CD4-positive, alpha-beta memory T cell (primary cell): Measurements from ENCODE around the gene UGGT1. TPM values are rescaled to one million over a fixed set of nuclear protein-coding genes. Genes with fewer than 3 reads are reported as not detected.

Experiments
- CTCF ChIA-PET: fragments of 350-600 bp; sonication (Branson Sonifier 250); formaldehyde crosslinking; loops from one replicate; lab custom pipeline; 2021; ENCODE audit warnings: inconsistent platforms; ENCODE audit not compliant: partially characterized antibody; lab: Charles Lee
- POLR2A ChIA-PET: fragments of 350-600 bp; sonication (Branson Sonifier 250); formaldehyde crosslinking; loops from one replicate; lab custom pipeline; 2021; ENCODE audit not compliant: partially characterized antibody; lab: Charles Lee
- DNase-seq, 5 donors: peaks; one replicate each; pipeline versions ENCODE4 v3.0.0 to v3.0.0-alpha.2; 2020 to 2022; ENCODE audit warnings: mixed read lengths in 1 of 5
- H3K27ac ChIP-seq: one replicate; pipeline ENCODE4 v1.7.0; 2013; ENCODE audit warnings: low read depth, low read length
- H3K27me3 ChIP-seq: 2 replicates; pipeline ENCODE4 v1.7.0; 2013; ENCODE audit warnings: mild to moderate bottlenecking, low read length, moderate library complexity; ENCODE audit not compliant: insufficient read depth
- H3K36me3 ChIP-seq: 2 replicates; pipeline ENCODE4 v1.7.0; 2013; ENCODE audit warnings: mild to moderate bottlenecking, low read length, moderate library complexity; ENCODE audit not compliant: insufficient read depth
- H3K4me1 ChIP-seq: 2 replicates; pipeline ENCODE4 v1.7.0; 2013; ENCODE audit warnings: mild to moderate bottlenecking, low read length, moderate library complexity; ENCODE audit not compliant: insufficient read depth
- H3K4me3 ChIP-seq, 2 donors: one replicate each; pipeline ENCODE4 v1.7.0; 2013; ENCODE audit warnings: low read length in 2 of 2, mild to moderate bottlenecking in 1 of 2
- H3K9me3 ChIP-seq, 2 donors: one replicate each; pipeline ENCODE4 v1.7.0; 2013; ENCODE audit warnings: low read length in 2 of 2, control low read depth in 1 of 2; ENCODE audit not compliant: control insufficient read depth in 1 of 2
- H3K27ac Mint-ChIP-seq, 7 donors: one replicate each; pipeline ENCODE4 v1.8.0; 2020 to 2021; ENCODE audit warnings: mixed read lengths in 7 of 7, mild to moderate bottlenecking in 6 of 7, inconsistent platforms in 3 of 7, moderate library complexity in 3 of 7
- H3K27me3 Mint-ChIP-seq, 2 donors: one replicate each; pipeline ENCODE4 v1.8.0; 2020 to 2021; ENCODE audit warnings: mixed read lengths in 2 of 2
- H3K36me3 Mint-ChIP-seq, 2 donors: one replicate each; pipeline ENCODE4 v1.8.0; 2020 to 2021; ENCODE audit warnings: mixed read lengths in 2 of 2, inconsistent platforms in 1 of 2, mild to moderate bottlenecking in 1 of 2
- H3K4me1 Mint-ChIP-seq, 4 donors: one replicate each; pipeline ENCODE4 v1.8.0; 2020 to 2021; ENCODE audit warnings: mixed read lengths in 4 of 4, mild to moderate bottlenecking in 1 of 4
- H3K4me3 Mint-ChIP-seq, 8 donors: one replicate each; pipeline ENCODE4 v1.8.0; 2020 to 2021; ENCODE audit warnings: mixed read lengths in 8 of 8, mild to moderate bottlenecking in 7 of 8, moderate library complexity in 6 of 8, inconsistent platforms in 3 of 8
- H3K9me3 Mint-ChIP-seq, 8 donors: one replicate each; pipeline ENCODE4 v1.8.0; 2020 to 2021; ENCODE audit warnings: mixed read lengths in 8 of 8, mild to moderate bottlenecking in 5 of 8, inconsistent platforms in 3 of 8, moderate library complexity in 1 of 8
- intact Hi-C: fragments of 100-400 bp; cut with micrococcal nuclease; formaldehyde crosslinking; loops from one replicate; pipeline ENCODE4 v1.15.1; 2023
- polyA plus RNA-seq, 2 donors: library from polyadenylated mRNA; unstranded; fragments of 300-500 nt; fragmentation: Illumina TruSeq; gene quantifications; one replicate each; pipeline ENCODE4 v1.2.3, GENCODE V29; 2021
- total RNA-seq, 2 experiments: library from RNA; stranded (reverse); gene quantifications; one replicate each; pipeline ENCODE4 v1.2.3, GENCODE V29; 2021

The UGGT1 gene
- total and polyA plus RNA-seq, 4 experiments from 2014 or later = 6.5 to 60.2 (median 37.9) TPM

GRCh38 chr2:128062571-128062970 lies 28.4 kb upstream of the UGGT1 start:
- no peak overlapping the region for H3K27ac ChIP-seq
- Mint-ChIP-seq H3K4me3 (no peak overlapping the region), H3K4me1 (no peaks in the 10 kb centered on the region), H3K27me3 (peaks cover 0 to 2% of the 10 kb centered on the region in 2 donors), H3K27ac (no peak overlapping the region), H3K36me3 (no peaks in the 10 kb centered on the region), H3K9me3 (no peaks in the 10 kb centered on the region)
- DNase-seq = no peak
- H3K4me3 ChIP-seq = no peak overlapping the region
- no peaks in the 10 kb centered on the region for H3K4me1 ChIP-seq
- ChIA-PET POLR2A (no interaction called here), CTCF (interaction anchor here (1.2 to 2.6 kb wide), 2 partner anchors 9 to 28 kb away, joined by 3 to 6 read pairs; partner anchors contain the start of gene UGGT1)
- intact Hi-C loops = no loop called here
- H3K9me3 ChIP-seq = no peaks in the 10 kb centered on the region
- no peaks in the 10 kb centered on the region for H3K36me3 ChIP-seq
- no peaks in the 10 kb centered on the region for H3K27me3 ChIP-seq

- ChIA-PET POLR2A (no interaction called here), CTCF (interaction anchor here (1.1 to 2.6 kb wide), 4 partner anchors 11 to 170 kb away, joined by 3 to 6 read pairs (median 4); no protein-coding TSS in a partner anchor)
- Mint-ChIP-seq H3K4me1 (no peaks in the 10 kb centered on the region), H3K36me3 (no peaks in the 10 kb centered on the region), H3K9me3 (no peaks in the 10 kb centered on the region), H3K27ac (no peak overlapping the region), H3K4me3 (no peak overlapping the region), H3K27me3 (peaks cover 0 to 2% of the 10 kb centered on the region in 2 donors)
- H3K4me1 ChIP-seq = no peaks in the 10 kb centered on the region
- intact Hi-C loops = no loop called here
- H3K4me3 ChIP-seq = no peak overlapping the region
- no peak for DNase-seq
- no peaks in the 10 kb centered on the region for H3K36me3 ChIP-seq
- H3K27me3 ChIP-seq = no peaks in the 10 kb centered on the region
- no peak overlapping the region for H3K27ac ChIP-seq
- no peaks in the 10 kb centered on the region for H3K9me3 ChIP-seq
Measured at GRCh38 chr2:128064353-128064752, 26.6 kb upstream of the UGGT1 start.

- Histone ChIP-seq H3K9me3 (no peaks in the 10 kb centered on the region), H3K4me1 (no peaks in the 10 kb centered on the region), H3K4me3 (no peak overlapping the region), H3K36me3 (no peaks in the 10 kb centered on the region), H3K27ac (no peak overlapping the region), H3K27me3 (no peaks in the 10 kb centered on the region)
- H3K9me3 Mint-ChIP-seq = no peaks in the 10 kb centered on the region
- no peak overlapping the region for H3K4me3 Mint-ChIP-seq
- CTCF ChIA-PET = no interaction called here
- POLR2A ChIA-PET = no interaction called here
- H3K27me3 Mint-ChIP-seq = no peaks in the 10 kb centered on the region
- no peaks in the 10 kb centered on the region for H3K36me3 Mint-ChIP-seq
- no peaks in the 10 kb centered on the region for H3K4me1 Mint-ChIP-seq
- no peak overlapping the region for H3K27ac Mint-ChIP-seq
- intact Hi-C loops = no loop called here
- no peak for DNase-seq
Measured at GRCh38 chr2:128069769-128070168, 21.2 kb upstream of the UGGT1 start.

- intact Hi-C loops = no loop called here
Measured at GRCh38 chr2:128073278-128073677, 17.7 kb upstream of the UGGT1 start.

GRCh38 chr2:128076461-128077106 lies 14.4 kb upstream of the UGGT1 start:
- H3K4me3 Mint-ChIP-seq = peak overlapping the region in 1 of 8 donors; percentile 55
- DNase-seq = no peak
- Histone ChIP-seq H3K27me3 (no peaks in the 10 kb centered on the region), H3K27ac (no peak overlapping the region), H3K4me1 (no peaks in the 10 kb centered on the region), H3K36me3 (no peaks in the 10 kb centered on the region), H3K4me3 (no peak overlapping the region), H3K9me3 (no peaks in the 10 kb centered on the region)
- ChIA-PET CTCF (interaction anchor here (1.2 kb wide), 1 partner anchor 13 kb away, joined by 3 read pairs; no protein-coding TSS in a partner anchor), POLR2A (interaction anchor here (1.4 kb wide), 1 partner anchor 15 kb away, joined by 3 read pairs; the partner anchor contains the start of gene UGGT1)
- no peaks in the 10 kb centered on the region for H3K9me3 Mint-ChIP-seq
- intact Hi-C loops = no loop called here
- H3K4me1 Mint-ChIP-seq = no peaks in the 10 kb centered on the region
- H3K27ac Mint-ChIP-seq = no peak overlapping the region
- H3K27me3 Mint-ChIP-seq = peaks cover 3 to 6% of the 10 kb centered on the region in 2 donors
- no peaks in the 10 kb centered on the region for H3K36me3 Mint-ChIP-seq

More at GRCh38 chr2:128073278-128073677, 17.7 kb upstream of the UGGT1 start:
- H3K9me3 Mint-ChIP-seq = no peaks in the 10 kb centered on the region
- Histone ChIP-seq H3K9me3 (no peaks in the 10 kb centered on the region), H3K27ac (no peak overlapping the region), H3K4me3 (no peak overlapping the region), H3K27me3 (no peaks in the 10 kb centered on the region), H3K4me1 (no peaks in the 10 kb centered on the region), H3K36me3 (no peaks in the 10 kb centered on the region)
- ChIA-PET CTCF (interaction anchor here (1.6 kb wide), 1 partner anchor 10 kb away, joined by 5 read pairs; no protein-coding TSS in a partner anchor), POLR2A (no interaction called here)
- H3K27me3 Mint-ChIP-seq = no peaks in the 10 kb centered on the region
- H3K4me1 Mint-ChIP-seq = no peaks in the 10 kb centered on the region
- no peak for DNase-seq
- no peak overlapping the region for H3K27ac Mint-ChIP-seq
- H3K4me3 Mint-ChIP-seq = no peak overlapping the region
- H3K36me3 Mint-ChIP-seq = no peaks in the 10 kb centered on the region

GRCh38 chr2:128084757-128085156 lies 6.2 kb upstream of the UGGT1 start:
- no peak for DNase-seq
- no peak overlapping the region for H3K4me3 Mint-ChIP-seq
- no peak overlapping the region for H3K4me3 ChIP-seq
- no peak overlapping the region for H3K27ac Mint-ChIP-seq
- no peaks in the 10 kb centered on the region for H3K36me3 ChIP-seq
- H3K36me3 Mint-ChIP-seq = no peaks in the 10 kb centered on the region
- no peaks in the 10 kb centered on the region for H3K9me3 ChIP-seq
- H3K4me1 ChIP-seq = no peaks in the 10 kb centered on the region
- H3K9me3 Mint-ChIP-seq = peaks cover 0 to 7% (median 3%) of the 10 kb centered on the region in 8 donors
- peaks cover 2 to 8% (median 4%) of the 10 kb centered on the region in 4 donors for H3K4me1 Mint-ChIP-seq
- no peaks in the 10 kb centered on the region for H3K27me3 ChIP-seq
- H3K27me3 Mint-ChIP-seq = peaks cover 4 to 11% of the 10 kb centered on the region in 2 donors
- H3K27ac ChIP-seq = no peak overlapping the region
- ChIA-PET POLR2A (no interaction called here), CTCF (no interaction called here)
- intact Hi-C loops = no loop called here

GRCh38 chr2:128086244-128086643 lies 4.8 kb upstream of the UGGT1 start:
- H3K9me3 ChIP-seq = no peaks in the 10 kb centered on the region
- POLR2A ChIA-PET = no interaction called here
- no peaks in the 10 kb centered on the region for H3K4me1 ChIP-seq
- peak overlapping the region in 1 of 7 donors; percentile 8 for H3K27ac Mint-ChIP-seq
- peaks cover 4 to 17% (median 10%) of the 10 kb centered on the region in 4 donors for H3K4me1 Mint-ChIP-seq
- H3K36me3 Mint-ChIP-seq = peaks cover 0 to 6% of the 10 kb centered on the region in 2 donors
- DNase-seq = no peak
- no peak overlapping the region for H3K4me3 ChIP-seq
- intact Hi-C loops = no loop called here
- CTCF ChIA-PET = no interaction called here
- no peak overlapping the region for H3K4me3 Mint-ChIP-seq
- no peak overlapping the region for H3K27ac ChIP-seq
- peaks cover 0 to 7% (median 3%) of the 10 kb centered on the region in 8 donors for H3K9me3 Mint-ChIP-seq
- no peaks in the 10 kb centered on the region for H3K36me3 ChIP-seq
- H3K27me3 Mint-ChIP-seq = peaks cover 1 to 5% of the 10 kb centered on the region in 2 donors
- no peaks in the 10 kb centered on the region for H3K27me3 ChIP-seq
